Measurements from ENCODE around the gene STXBP6.
A peak's percentile ranks its signal among the peaks of the same experiment; 100 is the strongest.
"Not testable (repeated sequence)": the region's sequence is repeated elsewhere in the genome, so short reads cannot be mapped to it uniquely, and the experiment has no call there.

Gene STXBP6

GRCh38 chr14:24829862-24830261 is 220.1 kb downstream of the STXBP6 start:
- no peak for DNase-seq (ENCODE audit: low spot score)

- no peak for DNase-seq (ENCODE audit: low spot score)
Observed at GRCh38 chr14:24828486-24828885, 221.5 kb downstream of the STXBP6 start.

- DNase-seq (ENCODE audit: low spot score) = no peak
Observed at GRCh38 chr14:24826390-24826789, 223.6 kb downstream of the STXBP6 start.

- DNase-seq (ENCODE audit: low spot score) = no peak
Observed at GRCh38 chr14:24820616-24821015, 229.3 kb downstream of the STXBP6 start.

GRCh38 chr14:24818823-24819341 is 231.1 kb downstream of the STXBP6 start:
- no peak for DNase-seq (ENCODE audit: low spot score)

GRCh38 chr14:24818058-24818822 is 231.7 kb downstream of the STXBP6 start:
- no peak for DNase-seq (ENCODE audit: low spot score)

GRCh38 chr14:24817212-24818057 is 232.5 kb downstream of the STXBP6 start:
- no peak for DNase-seq (ENCODE audit: low spot score)

- DNase-seq (ENCODE audit: low spot score) = no peak
Observed at GRCh38 chr14:24816929-24817211, 233.1 kb downstream of the STXBP6 start.

- no peak for DNase-seq (ENCODE audit: low spot score)
Observed at GRCh38 chr14:24816011-24816928, 233.7 kb downstream of the STXBP6 start.

GRCh38 chr14:24815543-24815942 is 234.4 kb downstream of the STXBP6 start:
- DNase-seq (ENCODE audit: low spot score) = no peak

GRCh38 chr14:24814944-24815343 is 235.0 kb downstream of the STXBP6 start:
- no peak for DNase-seq (ENCODE audit: low spot score)

GRCh38 chr14:24814346-24814745 is 235.6 kb downstream of the STXBP6 start:
- DNase-seq (ENCODE audit: low spot score) = no peak

GRCh38 chr14:24813819-24814259 is 236.1 kb downstream of the STXBP6 start:
- no peak for DNase-seq (ENCODE audit: low spot score)

GRCh38 chr14:24813089-24813815 is 236.7 kb downstream of the STXBP6 start:
- no peak for DNase-seq (ENCODE audit: low spot score)

GRCh38 chr14:24809135-24809534 is 240.8 kb downstream of the STXBP6 start:
- DNase-seq (ENCODE audit: low spot score) = no peak

- DNase-seq (ENCODE audit: low spot score) = no peak
Observed at GRCh38 chr14:24808412-24808811, 241.5 kb downstream of the STXBP6 start.

- peak; percentile 35 for DNase-seq (ENCODE audit: low spot score)
Observed at GRCh38 chr14:24806061-24806678, 243.8 kb downstream of the STXBP6 start.

GRCh38 chr14:24804552-24805212 is 245.3 kb downstream of the STXBP6 start:
- no peak for DNase-seq (ENCODE audit: low spot score)

- DNase-seq (ENCODE audit: low spot score) = no peak
Observed at GRCh38 chr14:24803933-24804494, 245.9 kb downstream of the STXBP6 start.

- not testable (repeated sequence) for DNase-seq (ENCODE audit: low spot score)
Observed at GRCh38 chr14:24803426-24803825, 246.5 kb downstream of the STXBP6 start.

Data from germinal center (tissue), 1 donor.